ENCODE data around the gene XYLT2.
"Not testable (repeated sequence)": the region's sequence is repeated elsewhere in the genome, so short reads cannot be mapped to it uniquely, and the experiment has no call there.

Gene XYLT2

DNA sequence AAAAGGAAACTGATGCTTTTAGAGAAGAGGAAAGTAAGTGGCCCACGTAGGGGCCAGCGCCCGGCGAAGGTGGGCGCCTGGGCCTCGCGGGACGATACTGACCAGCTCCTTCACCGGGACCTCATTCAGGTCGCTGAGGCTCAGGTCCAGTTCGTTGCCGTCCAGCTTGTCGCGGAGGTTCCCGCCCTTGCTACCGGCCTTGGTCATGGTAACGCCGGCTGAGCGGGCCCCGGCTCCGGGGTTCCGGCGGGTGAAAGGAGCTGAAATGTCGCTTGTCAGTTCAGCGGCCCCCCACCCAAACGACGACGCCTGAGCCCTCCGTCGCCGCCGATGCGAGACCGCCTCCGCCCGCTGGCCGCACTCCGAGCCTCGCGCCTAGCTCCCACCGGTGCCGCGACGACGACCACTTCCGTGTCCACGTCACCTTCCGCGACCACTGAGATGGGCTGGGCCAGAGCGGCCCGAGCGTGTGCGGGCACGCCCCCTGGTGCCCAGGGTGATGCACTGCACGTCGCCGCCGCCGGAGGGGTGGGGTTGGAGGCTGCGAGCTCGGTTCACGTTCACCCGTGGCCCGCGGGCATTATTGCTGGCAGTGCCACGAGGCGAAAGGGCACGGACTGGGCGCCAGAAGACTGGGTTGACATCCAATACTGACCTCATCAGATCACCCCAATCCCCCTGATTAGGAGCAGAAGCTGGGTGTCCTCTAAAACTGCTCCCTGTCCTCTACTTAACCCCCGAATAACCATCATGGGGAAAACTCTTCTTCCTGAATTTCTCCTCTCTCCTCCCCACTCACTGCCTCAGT lies 51.4 kb downstream of the XYLT2 start, which contains the start of gene LRRC59:
LRRC59 (minus strand) TSS at position 413 of the 808 bp plus-strand sequence; CDS start at position 207, 206 bp downstream.
- DNase-seq, result peak; percentile 95

GRCh38 chr17:50397919-50398285 lies 52.0 kb downstream of the XYLT2 start:
- no peak for DNase-seq

GRCh38 chr17:50398672-50399071 lies 52.7 kb downstream of the XYLT2 start:
- not testable (repeated sequence) for DNase-seq

- not testable (repeated sequence) for DNase-seq
Measured at GRCh38 chr17:50399591-50399990, 53.7 kb downstream of the XYLT2 start.

- DNase-seq, result not testable (repeated sequence)
Measured at GRCh38 chr17:50405351-50405750, 59.4 kb downstream of the XYLT2 start.

DNA sequence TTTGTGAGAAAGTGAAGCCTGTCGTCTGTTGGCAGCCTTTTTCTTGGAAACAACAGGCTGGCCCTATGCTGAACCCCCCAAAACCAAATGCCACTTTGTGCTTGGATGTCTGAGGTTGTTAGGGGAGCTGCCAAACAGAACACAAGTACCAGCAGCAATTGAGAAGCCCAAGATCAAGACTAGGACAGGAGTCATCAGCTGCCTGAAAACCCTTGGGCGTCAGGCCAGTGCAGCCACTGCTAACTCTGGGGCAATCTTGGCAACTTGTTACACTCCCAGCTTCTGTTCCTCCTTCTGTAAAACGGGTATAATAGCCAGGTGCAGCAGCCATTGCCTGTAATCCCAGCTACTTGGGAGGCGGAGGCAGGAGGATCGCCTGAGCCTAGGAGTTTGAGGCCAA lies 60.7 kb downstream of the XYLT2 start:
- DNase-seq, result no peak

GRCh38 chr17:50407921-50408320 lies 62.0 kb downstream of the XYLT2 start:
- no peak for DNase-seq

Data from activated CD4-positive, alpha-beta T cell treated with anti-CD3 and anti-CD28 coated beads, Interleukin-2, Interleukin-6, amounts not matched to agents 100 ng/mL and 50 ng/mL, durations not matched to agents 16 hours and 8 hours (primary cell).